ENCODE measurements around the gene SENP6. TPM values are rescaled to one million over a fixed set of nuclear protein-coding genes. Genes with fewer than 3 reads are reported as not detected.

Gene SENP6
- total RNA-seq, 2 donors from 2014 or later, result 71.5 to 99.5 TPM

DNA sequence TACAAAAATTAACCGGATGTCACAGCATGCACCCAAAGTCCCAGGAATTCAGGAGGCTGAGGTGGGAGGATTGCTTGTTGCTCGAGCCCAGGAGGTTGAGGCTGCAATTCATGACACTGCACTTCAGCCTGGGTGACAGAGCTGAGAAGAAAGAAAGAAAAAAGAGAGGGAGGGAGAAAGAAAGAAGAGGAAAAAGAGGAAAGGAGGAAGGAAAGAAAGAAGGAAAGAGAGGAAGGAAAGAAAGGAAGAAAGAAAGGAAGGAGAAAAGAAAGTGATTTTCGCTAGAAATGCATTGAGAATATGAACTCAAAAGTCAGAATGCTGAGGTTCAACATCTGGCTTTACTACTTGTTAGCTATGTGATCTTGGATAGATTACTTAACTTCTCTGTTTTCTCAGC lies 6.6 kb downstream of the SENP6 start:
- DNase-seq (ENCODE audit: low spot score), result no peak
- WGBS, result 90% methylated on average over 3 of the region's 3 CpGs
- intact Hi-C loops (cut with DNase I), result no loop called here
- no peak for TF ChIP-seq POLR2A (IDR thresholded peaks at IDR 0.05)
- no peak for TF ChIP-seq POLR2AphosphoS5 (IDR thresholded peaks at IDR 0.05)
- TF ChIP-seq, protein P1, sequence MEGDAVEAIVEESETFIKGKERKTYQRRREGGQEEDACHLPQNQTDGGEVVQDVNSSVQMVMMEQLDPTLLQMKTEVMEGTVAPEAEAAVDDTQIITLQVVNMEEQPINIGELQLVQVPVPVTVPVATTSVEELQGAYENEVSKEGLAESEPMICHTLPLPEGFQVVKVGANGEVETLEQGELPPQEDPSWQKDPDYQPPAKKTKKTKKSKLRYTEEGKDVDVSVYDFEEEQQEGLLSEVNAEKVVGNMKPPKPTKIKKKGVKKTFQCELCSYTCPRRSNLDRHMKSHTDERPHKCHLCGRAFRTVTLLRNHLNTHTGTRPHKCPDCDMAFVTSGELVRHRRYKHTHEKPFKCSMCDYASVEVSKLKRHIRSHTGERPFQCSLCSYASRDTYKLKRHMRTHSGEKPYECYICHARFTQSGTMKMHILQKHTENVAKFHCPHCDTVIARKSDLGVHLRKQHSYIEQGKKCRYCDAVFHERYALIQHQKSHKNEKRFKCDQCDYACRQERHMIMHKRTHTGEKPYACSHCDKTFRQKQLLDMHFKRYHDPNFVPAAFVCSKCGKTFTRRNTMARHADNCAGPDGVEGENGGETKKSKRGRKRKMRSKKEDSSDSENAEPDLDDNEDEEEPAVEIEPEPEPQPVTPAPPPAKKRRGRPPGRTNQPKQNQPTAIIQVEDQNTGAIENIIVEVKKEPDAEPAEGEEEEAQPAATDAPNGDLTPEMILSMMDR (IDR thresholded peaks at IDR 0.05), result no peak
- Histone ChIP-seq H3K4me1 (replicated peaks) (peaks cover 12% of the 10 kb centered on the region), H3K9me3 (no peaks in the 10 kb centered on the region), H3K27ac (peak overlapping the region in 1 of 2 donors; percentile 14), H3K27me3 (replicated peaks; ENCODE audit: insufficient read depth) (no peaks in the 10 kb centered on the region), H3K4me3 (no peak overlapping the region), H3K36me3 (no peaks in the 10 kb centered on the region)

GRCh38 chr6:75608956-75609533 lies 7.4 kb downstream of the SENP6 start:
- Histone ChIP-seq H3K4me1 (replicated peaks) (peaks cover 12% of the 10 kb centered on the region), H3K27ac (no peak overlapping the region), H3K4me3 (no peak overlapping the region), H3K36me3 (no peaks in the 10 kb centered on the region), H3K27me3 (replicated peaks; ENCODE audit: insufficient read depth) (no peaks in the 10 kb centered on the region), H3K9me3 (no peaks in the 10 kb centered on the region)
- intact Hi-C loops (cut with DNase I), result no loop called here
- WGBS, result 64% methylated on average over 4 of the region's 4 CpGs
- TF ChIP-seq POLR2A (IDR thresholded peaks at IDR 0.05), result no peak
- no peak for TF ChIP-seq POLR2AphosphoS5 (IDR thresholded peaks at IDR 0.05)
- TF ChIP-seq, protein P1 (IDR thresholded peaks at IDR 0.05), result no peak
- no peak for DNase-seq (ENCODE audit: low spot score)

DNA sequence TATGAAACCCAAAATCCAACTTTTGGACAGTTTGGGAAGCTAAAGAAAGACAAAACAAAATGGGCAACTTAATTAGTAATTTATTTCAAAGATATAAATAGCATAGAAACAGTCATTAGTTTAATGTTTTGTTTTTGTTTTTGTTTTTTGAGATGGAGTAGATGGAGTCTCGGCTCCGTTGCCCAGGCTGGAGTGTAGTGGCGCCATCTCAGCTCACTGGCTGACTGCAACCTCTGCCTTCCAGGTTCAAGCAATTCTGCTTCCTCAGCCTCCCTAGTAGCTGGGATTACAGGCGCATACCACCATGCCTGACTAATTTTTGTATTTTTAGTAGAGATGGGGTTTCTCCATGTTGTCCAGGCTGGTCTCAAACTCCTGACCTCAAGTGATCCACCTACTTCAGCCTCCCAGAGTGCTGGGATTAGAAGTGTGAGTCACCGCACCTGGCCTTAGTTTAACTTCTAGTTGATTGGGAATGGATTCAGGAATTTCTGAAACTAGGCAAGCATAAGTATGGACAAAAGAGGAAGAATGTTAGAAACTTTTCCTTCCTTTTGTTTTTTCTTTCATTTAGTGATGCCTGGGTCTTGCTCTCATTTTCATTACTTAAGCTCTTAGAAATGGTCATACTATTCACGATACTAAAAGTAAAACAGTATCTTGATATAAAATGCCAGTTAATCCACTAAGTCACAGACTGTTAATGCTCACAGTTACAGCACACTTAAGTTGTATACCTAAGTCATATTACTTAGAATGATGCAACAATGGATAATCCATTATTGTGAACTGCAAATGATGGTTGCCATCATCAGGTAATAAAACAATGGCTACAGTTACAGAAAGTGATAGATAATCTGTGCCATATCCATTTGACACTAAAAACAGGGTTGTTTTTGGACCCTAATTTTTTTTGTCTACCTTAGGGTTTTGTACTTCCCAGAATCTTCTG lies 8.2 kb downstream of the SENP6 start:
- Histone ChIP-seq H3K27me3 (replicated peaks; ENCODE audit: insufficient read depth) (no peaks in the 10 kb centered on the region), H3K4me3 (no peak overlapping the region), H3K27ac (no peak overlapping the region), H3K4me1 (replicated peaks) (peaks cover 12% of the 10 kb centered on the region), H3K9me3 (no peaks in the 10 kb centered on the region), H3K36me3 (no peaks in the 10 kb centered on the region)
- intact Hi-C loops (cut with DNase I), result no loop called here
- WGBS, result 79% methylated on average over 6 of the region's 6 CpGs
- no peak for DNase-seq (ENCODE audit: low spot score)
- no peak for TF ChIP-seq POLR2A (IDR thresholded peaks at IDR 0.05)
- TF ChIP-seq, protein P1 (IDR thresholded peaks at IDR 0.05), result no peak
- no peak for TF ChIP-seq POLR2AphosphoS5 (IDR thresholded peaks at IDR 0.05)

DNA sequence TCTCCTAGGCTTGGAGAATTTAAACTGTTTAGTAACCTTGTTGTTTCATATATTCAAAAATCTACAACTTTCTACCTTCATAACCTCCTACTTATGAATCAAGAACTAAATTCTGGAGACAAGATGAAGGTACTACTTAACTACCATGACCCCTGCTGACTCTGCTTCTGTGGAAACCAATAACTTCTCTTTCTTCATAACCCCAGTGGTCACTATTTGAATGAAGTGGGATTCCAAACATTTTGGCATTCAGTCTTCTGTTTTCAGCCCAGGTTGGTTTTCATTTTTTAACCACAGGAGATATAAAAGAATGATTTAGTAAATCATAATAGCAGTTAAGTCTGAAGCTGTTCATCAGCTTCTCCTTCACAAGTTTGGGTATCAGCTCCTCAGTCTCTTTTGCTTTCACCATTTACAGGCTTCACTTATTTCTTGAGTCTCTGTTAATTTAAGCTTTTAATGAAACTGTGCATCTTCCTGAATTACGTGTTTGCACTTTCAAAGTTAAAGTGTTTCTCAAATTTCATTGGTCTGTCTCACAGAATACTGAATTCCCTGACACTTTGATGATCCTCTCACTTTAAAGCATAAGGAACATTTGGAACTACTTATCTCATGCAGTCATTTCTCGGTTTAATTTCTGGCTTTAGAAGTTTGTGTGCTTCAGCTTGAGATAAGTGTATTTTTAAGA lies 9.5 kb downstream of the SENP6 start:
- DNase-seq (ENCODE audit: low spot score), result no peak
- no peaks in the 10 kb centered on the region for H3K9me3 ChIP-seq
- WGBS, result 21% methylated on average over 2 of the region's 2 CpGs
- H3K4me1 ChIP-seq (replicated peaks), result peaks cover 12% of the 10 kb centered on the region
- H3K36me3 ChIP-seq, result no peaks in the 10 kb centered on the region
- intact Hi-C loops (cut with DNase I), result no loop called here
- H3K27ac ChIP-seq, result no peak overlapping the region
- no peaks in the 10 kb centered on the region for H3K27me3 ChIP-seq (replicated peaks; ENCODE audit: insufficient read depth)
- TF ChIP-seq, protein P1 (IDR thresholded peaks at IDR 0.05), result no peak
- TF ChIP-seq POLR2A (IDR thresholded peaks at IDR 0.05) (no peak), POLR2AphosphoS5 (IDR thresholded peaks at IDR 0.05) (no peak)
- no peak overlapping the region for H3K4me3 ChIP-seq

Data from prostate gland (tissue), 2 donors.